Measurements from ENCODE around the gene ZSWIM5. TPM values are rescaled to one million over a fixed set of nuclear protein-coding genes. Genes with fewer than 3 reads are reported as not detected.
"Not testable (repeated sequence)": the region's sequence is repeated elsewhere in the genome, so short reads cannot be mapped to it uniquely, and the experiment has no call there.

The ZSWIM5 gene
- total RNA-seq, 3 donors from 2014 or later, result 1.6 to 4.5 (median 3.3) TPM

GRCh38 chr1:45225598-45225997, 19.2 kb upstream of the ZSWIM5 start:
- Histone ChIP-seq H3K4me3 (no peak overlapping the region), H3K27me3 (no peaks in the 10 kb centered on the region), H3K4me1 (no peaks in the 10 kb centered on the region), H3K27ac (no peak overlapping the region), H3K36me3 (no peaks in the 10 kb centered on the region), H3K9me3 (no peaks in the 10 kb centered on the region)
- DNase-seq (ENCODE audit: low spot score in 2 of 2), result no peak
- TF ChIP-seq POLR2AphosphoS5 (IDR thresholded peaks at IDR 0.05), result no peak
- TF ChIP-seq POLR2A (IDR thresholded peaks at IDR 0.05), result no peak
- TF ChIP-seq, protein P1, sequence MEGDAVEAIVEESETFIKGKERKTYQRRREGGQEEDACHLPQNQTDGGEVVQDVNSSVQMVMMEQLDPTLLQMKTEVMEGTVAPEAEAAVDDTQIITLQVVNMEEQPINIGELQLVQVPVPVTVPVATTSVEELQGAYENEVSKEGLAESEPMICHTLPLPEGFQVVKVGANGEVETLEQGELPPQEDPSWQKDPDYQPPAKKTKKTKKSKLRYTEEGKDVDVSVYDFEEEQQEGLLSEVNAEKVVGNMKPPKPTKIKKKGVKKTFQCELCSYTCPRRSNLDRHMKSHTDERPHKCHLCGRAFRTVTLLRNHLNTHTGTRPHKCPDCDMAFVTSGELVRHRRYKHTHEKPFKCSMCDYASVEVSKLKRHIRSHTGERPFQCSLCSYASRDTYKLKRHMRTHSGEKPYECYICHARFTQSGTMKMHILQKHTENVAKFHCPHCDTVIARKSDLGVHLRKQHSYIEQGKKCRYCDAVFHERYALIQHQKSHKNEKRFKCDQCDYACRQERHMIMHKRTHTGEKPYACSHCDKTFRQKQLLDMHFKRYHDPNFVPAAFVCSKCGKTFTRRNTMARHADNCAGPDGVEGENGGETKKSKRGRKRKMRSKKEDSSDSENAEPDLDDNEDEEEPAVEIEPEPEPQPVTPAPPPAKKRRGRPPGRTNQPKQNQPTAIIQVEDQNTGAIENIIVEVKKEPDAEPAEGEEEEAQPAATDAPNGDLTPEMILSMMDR (IDR thresholded peaks at IDR 0.05), result no peak
- intact Hi-C loops (cut with DNase I; ENCODE audit: low total_unique reads), result no loop called here

DNA sequence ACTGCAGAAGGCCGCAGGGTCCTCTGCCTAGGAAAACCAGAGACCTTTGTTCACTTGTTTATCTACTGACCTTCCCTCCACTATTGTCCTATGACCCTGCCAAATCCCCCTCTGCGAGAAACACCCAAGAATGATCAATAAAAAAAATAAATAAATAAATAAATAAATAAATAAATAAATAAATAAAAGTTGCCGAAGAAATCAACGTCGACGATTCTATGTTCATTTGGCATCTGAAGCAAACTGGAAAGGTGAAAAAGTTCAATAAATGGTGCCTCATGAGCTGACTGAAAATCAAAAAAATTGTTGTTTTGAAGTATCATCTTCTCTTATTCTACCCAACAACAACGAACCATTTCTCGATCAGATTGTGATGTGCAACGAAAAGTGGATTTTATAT, 17.3 kb upstream of the ZSWIM5 start:
- H3K36me3 ChIP-seq; H3K4me1 ChIP-seq; H3K4me3 ChIP-seq; H3K9me3 ChIP-seq; DNase-seq (ENCODE audit: low spot score in 2 of 2); intact Hi-C loops (cut with DNase I; ENCODE audit: low total_unique reads); H3K27ac ChIP-seq; H3K27me3 ChIP-seq: not testable (repeated sequence)

DNA sequence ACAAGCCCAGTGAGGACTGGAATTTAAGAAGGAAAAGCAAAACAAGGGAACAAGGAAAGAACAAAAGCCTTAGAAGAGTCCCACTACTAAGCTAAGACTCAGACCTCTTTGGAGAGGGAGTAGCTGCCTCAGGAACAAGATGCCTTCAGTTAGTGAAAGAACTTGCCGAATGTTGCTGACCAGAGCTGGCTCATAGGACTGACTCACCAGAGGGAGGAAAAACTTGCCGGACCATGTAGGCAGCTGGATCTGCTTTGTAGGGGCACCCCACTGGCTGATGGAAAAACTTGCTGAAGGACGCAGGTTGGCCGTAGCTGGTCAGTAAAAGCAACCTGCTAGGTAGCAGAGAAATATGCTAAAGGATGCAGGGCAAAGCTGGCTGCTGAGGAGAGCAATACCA, 15.3 kb upstream of the ZSWIM5 start:
- Histone ChIP-seq H3K4me3 (no peak overlapping the region), H3K27me3 (no peaks in the 10 kb centered on the region), H3K36me3 (no peaks in the 10 kb centered on the region), H3K4me1 (no peaks in the 10 kb centered on the region), H3K9me3 (no peaks in the 10 kb centered on the region), H3K27ac (no peak overlapping the region)
- intact Hi-C loops (cut with DNase I; ENCODE audit: low total_unique reads), result no loop called here
- no peak for DNase-seq (ENCODE audit: low spot score in 2 of 2)
- TF ChIP-seq, protein P1 (IDR thresholded peaks at IDR 0.05), result no peak
- TF ChIP-seq POLR2AphosphoS5 (IDR thresholded peaks at IDR 0.05) (no peak), POLR2A (IDR thresholded peaks at IDR 0.05) (no peak)

DNA sequence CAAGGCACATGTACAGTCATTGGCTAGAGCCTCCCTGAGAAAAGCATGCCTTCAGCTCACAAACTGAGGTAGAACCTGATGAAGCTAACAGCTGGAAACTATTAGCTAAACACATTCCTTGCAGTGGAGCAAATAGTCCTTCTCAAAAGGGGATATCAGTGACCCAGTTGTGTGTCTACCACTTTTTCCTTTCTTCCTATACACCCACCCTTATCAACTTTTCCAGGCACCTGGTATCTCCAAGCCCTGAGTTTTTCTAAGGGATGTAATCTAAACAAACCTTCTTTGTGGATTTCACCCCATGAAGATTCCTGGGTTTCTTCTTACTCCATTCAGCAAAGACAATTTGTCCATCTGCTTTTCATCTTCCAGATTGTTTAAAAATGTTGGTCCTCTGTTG, 10.5 kb upstream of the ZSWIM5 start:
- Histone ChIP-seq H3K4me1 (no peaks in the 10 kb centered on the region), H3K36me3 (no peaks in the 10 kb centered on the region), H3K27ac (no peak overlapping the region), H3K9me3 (no peaks in the 10 kb centered on the region), H3K27me3 (no peaks in the 10 kb centered on the region), H3K4me3 (no peak overlapping the region)
- intact Hi-C loops (cut with DNase I; ENCODE audit: low total_unique reads), result no loop called here
- no peak for DNase-seq (ENCODE audit: low spot score in 2 of 2)
- TF ChIP-seq, protein P1 (IDR thresholded peaks at IDR 0.05), result no peak
- TF ChIP-seq POLR2A (IDR thresholded peaks at IDR 0.05) (no peak), POLR2AphosphoS5 (IDR thresholded peaks at IDR 0.05) (no peak)

GRCh38 chr1:45216200-45216541, 9.8 kb upstream of the ZSWIM5 start:
- H3K27ac ChIP-seq, result no peak overlapping the region
- H3K9me3 ChIP-seq, result no peaks in the 10 kb centered on the region
- TF ChIP-seq POLR2A (IDR thresholded peaks at IDR 0.05) (no peak), POLR2AphosphoS5 (IDR thresholded peaks at IDR 0.05) (no peak)
- TF ChIP-seq, protein P1 (IDR thresholded peaks at IDR 0.05), result no peak
- no peak overlapping the region for H3K4me3 ChIP-seq
- H3K4me1 ChIP-seq, result no peaks in the 10 kb centered on the region
- H3K36me3 ChIP-seq, result no peaks in the 10 kb centered on the region
- intact Hi-C loops (cut with DNase I; ENCODE audit: low total_unique reads), result no loop called here
- no peaks in the 10 kb centered on the region for H3K27me3 ChIP-seq
- DNase-seq (ENCODE audit: low spot score in 2 of 2), result no peak

DNA sequence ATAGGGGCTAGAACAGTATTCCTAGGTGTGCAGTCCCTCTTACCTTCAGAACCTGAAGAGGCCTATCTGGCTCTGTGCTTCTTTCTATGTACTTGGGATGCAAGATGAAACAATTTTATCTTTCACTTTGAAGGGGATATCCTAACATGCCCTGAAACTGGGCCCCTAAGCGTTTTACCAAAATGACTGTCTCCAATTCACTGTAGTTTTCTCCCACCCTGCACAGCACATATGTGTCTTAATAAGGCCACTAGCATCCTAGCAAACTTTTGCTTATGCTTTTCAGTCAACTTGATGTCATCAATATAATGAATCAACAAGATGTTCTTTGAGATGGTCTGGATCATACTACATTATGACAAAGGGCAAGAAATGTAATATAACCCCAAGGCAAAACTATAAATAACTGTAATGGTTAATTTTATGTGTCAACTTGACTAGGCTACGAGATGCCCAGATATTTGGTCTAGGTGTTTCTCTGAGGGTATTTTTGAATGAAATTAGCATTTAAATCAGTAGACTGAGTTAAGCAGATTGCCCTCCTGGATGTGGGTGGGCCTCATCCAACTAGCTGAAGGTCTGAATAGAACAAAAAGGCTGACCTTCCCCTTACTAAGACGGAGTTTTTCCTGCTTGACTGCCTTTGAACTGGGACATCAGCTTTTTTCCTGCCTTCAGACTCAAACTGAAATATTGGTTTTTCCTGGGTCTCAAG, 9.2 kb upstream of the ZSWIM5 start:
- TF ChIP-seq POLR2AphosphoS5 (IDR thresholded peaks at IDR 0.05) (no peak), POLR2A (IDR thresholded peaks at IDR 0.05) (no peak)
- TF ChIP-seq, protein P1 (IDR thresholded peaks at IDR 0.05), result no peak
- Histone ChIP-seq H3K27me3 (no peaks in the 10 kb centered on the region), H3K27ac (no peak overlapping the region), H3K36me3 (no peaks in the 10 kb centered on the region), H3K4me1 (no peaks in the 10 kb centered on the region), H3K4me3 (no peak overlapping the region), H3K9me3 (no peaks in the 10 kb centered on the region)
- DNase-seq (ENCODE audit: low spot score in 2 of 2), result no peak
- intact Hi-C loops (cut with DNase I; ENCODE audit: low total_unique reads), result no loop called here

All from breast epithelium (tissue), 4 donors.